B cell (primary cell): Measurements from ENCODE around the gene GRK1.

Experiments used
- EZH2 ChIP-seq: IDR thresholded peaks from 2 replicates; pipeline ENCODE4 v1.6.1; 2012; ENCODE audit warnings: borderline replicate concordance, low read depth, mild to moderate bottlenecking, moderate library complexity, low read length; ENCODE audit not compliant: insufficient read depth, poor library complexity, severe bottlenecking
- TF ChIP-seq, protein P1 (sequence below): fragments of 200-600 bp; IDR thresholded peaks from one replicate; pipeline ENCODE4 v1.8.0; 2022; ENCODE audit warnings: antibody characterized with exemption, mild to moderate bottlenecking

DNA sequence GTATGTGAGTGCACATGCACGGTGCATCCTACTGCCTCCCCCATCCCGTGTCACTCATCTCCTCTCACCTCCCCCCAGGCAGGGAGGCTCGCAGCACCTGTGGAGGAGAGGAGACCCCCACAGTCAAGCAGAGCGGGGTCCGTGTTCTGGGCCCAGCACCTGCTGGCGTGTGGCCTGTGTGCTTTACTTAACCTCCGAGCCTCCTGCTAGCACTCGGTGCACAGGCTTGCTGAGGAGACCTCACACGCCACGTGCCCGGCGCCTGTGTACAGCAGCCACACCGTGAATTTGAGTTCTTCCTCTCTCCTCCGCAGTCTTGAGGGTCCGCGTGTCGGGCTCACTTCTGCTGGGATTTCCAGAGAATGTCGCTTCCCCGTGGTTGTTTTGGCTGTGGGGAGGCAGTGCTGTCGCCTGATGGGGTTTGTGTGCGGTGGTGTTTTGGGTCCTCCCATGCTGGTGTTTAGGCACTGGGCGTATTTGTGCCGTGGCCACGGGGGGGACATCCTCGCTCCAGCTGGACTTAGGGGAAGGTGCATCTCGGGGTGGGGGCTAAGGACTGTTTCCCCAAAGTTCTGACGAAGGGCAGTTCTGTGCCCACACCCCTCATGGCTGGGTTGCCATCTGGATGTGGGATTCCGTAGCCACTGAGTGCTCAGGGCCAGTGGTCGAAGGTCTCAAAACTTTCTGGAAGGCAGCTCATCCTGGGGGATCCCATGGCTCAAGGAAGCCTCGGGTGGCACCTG lies 57.2 kb downstream of the GRK1 start:
- TF ChIP-seq, protein P1, sequence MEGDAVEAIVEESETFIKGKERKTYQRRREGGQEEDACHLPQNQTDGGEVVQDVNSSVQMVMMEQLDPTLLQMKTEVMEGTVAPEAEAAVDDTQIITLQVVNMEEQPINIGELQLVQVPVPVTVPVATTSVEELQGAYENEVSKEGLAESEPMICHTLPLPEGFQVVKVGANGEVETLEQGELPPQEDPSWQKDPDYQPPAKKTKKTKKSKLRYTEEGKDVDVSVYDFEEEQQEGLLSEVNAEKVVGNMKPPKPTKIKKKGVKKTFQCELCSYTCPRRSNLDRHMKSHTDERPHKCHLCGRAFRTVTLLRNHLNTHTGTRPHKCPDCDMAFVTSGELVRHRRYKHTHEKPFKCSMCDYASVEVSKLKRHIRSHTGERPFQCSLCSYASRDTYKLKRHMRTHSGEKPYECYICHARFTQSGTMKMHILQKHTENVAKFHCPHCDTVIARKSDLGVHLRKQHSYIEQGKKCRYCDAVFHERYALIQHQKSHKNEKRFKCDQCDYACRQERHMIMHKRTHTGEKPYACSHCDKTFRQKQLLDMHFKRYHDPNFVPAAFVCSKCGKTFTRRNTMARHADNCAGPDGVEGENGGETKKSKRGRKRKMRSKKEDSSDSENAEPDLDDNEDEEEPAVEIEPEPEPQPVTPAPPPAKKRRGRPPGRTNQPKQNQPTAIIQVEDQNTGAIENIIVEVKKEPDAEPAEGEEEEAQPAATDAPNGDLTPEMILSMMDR, result no peak
- TF ChIP-seq EZH2, result no peak
